Right lobe of liver (tissue), 6 donors: ENCODE measurements around the gene MYO1F. TPM values are rescaled to one million over a fixed set of nuclear protein-coding genes. Genes with fewer than 3 reads are reported as not detected.

Experiments used
- ATAC-seq, 4 donors: fragments of 200-7000 bp; cut with Tn5 transposase; one replicate each; pipeline ENCODE4 v1.9.1; 2020; ENCODE audit warnings: mild to moderate bottlenecking in 4 of 4, moderate library complexity in 4 of 4
- DNase-seq, 3 donors: peaks; one replicate each; pipeline ENCODE4 v3.0.0-alpha.2; 2020
- H3K27ac ChIP-seq, 3 donors: fragments of 200-600 bp; one replicate each; pipeline ENCODE4 v1.8.0; 2022
- H3K27me3 ChIP-seq, 2 donors: fragments of 200-600 bp; one replicate each; pipeline ENCODE4 v1.8.0; 2022
- H3K36me3 ChIP-seq, 4 donors: fragments of 200-600 bp; sonication (generic) in 1 of 4; one replicate each; pipeline versions ENCODE4 v1.5.1 to v1.8.0; 2017 to 2022; ENCODE audit warnings: control low read depth in 1 of 4
- H3K4me1 ChIP-seq, 4 donors: fragments of 200-600 bp; sonication (generic) in 1 of 4; one replicate each; pipeline versions ENCODE4 v1.5.1 to v1.8.0; 2017 to 2022; ENCODE audit warnings: control low read depth in 1 of 4
- H3K4me3 ChIP-seq, 3 donors: fragments of 200-600 bp; one replicate each; pipeline ENCODE4 v1.8.0; 2022
- H3K9me3 ChIP-seq, 4 donors: fragments of 200-600 bp; sonication (generic) in 1 of 4; one replicate each; pipeline versions ENCODE4 v1.5.1 to v1.8.0; 2017 to 2022; ENCODE audit warnings: control low read depth in 1 of 4
- CTCF ChIP-seq, 4 donors: fragments of 200-600 bp in 3 of 4; fragments of 450-650 bp in 1 of 4; IDR thresholded peaks; one replicate each; pipeline versions ENCODE4 v1.5.1 to v1.8.0; 2016 to 2022; ENCODE audit warnings: antibody characterized with exemption in 4 of 4, mild to moderate bottlenecking in 2 of 4
- POLR2A ChIP-seq: fragments of 450-650 bp; IDR thresholded peaks from one replicate; pipeline ENCODE4 v1.6.1; 2017; ENCODE audit warnings: antibody characterized with exemption, mild to moderate bottlenecking
- WGBS: methylation state at CpG from one replicate; pipeline ENCODE4 v1.1.6; 2018; ENCODE audit warnings: low coverage, low lambda C conversion rate; ENCODE audit not compliant: insufficient coverage; ENCODE audit errors: missing lambda C conversion rate; 5-methylcytosine and 5-hydroxymethylcytosine counted together
- intact Hi-C, 2 donors: fragments of 100-400 bp; cut with DNase I; formaldehyde crosslinking; loops; one replicate each; pipeline versions ENCODE4 v1.11.2 to v1.14.1; 2022
- total RNA-seq, 6 experiments: library from RNA; depleted of rRNA in 2 of 6; stranded (reverse); fragments of >200 nt in 2 of 6; fragmentation: NEBNext Ultra II Directional in 3 of 6; extraction: Animal tissue kit (Norgen Biotek cat#: 25700) in 3 of 6; gene quantifications; one replicate each; pipeline versions ENCODE4 v1.1.0 to v1.2.4, GENCODE V29; 2016 to 2023
- donor health status: DM: no; HTN: yes; CAD: no.
- donor health status: DM: no; HTN: no; CAD: no.
- donor health status: DM: no; HTN: no; CAD: no.
- donor health status: DM: no; HTN: yes; CAD: no.
- donor health status: DM: no; HTN: yes; CAD: no.

MYO1F gene
- total RNA-seq, 6 experiments from 2014 or later, result 7.9 to 21.5 (median 10.2) TPM

- no peak overlapping the region for H3K4me3 ChIP-seq
- no peaks in the 10 kb centered on the region for H3K4me1 ChIP-seq
- intact Hi-C loops, result no loop called here
- H3K9me3 ChIP-seq, result no peaks in the 10 kb centered on the region
- peak in 1 of 4 donors; percentile 4 for ATAC-seq
- H3K36me3 ChIP-seq, result peaks cover 6 to 48% (median 33%) of the 10 kb centered on the region in 4 donors
- TF ChIP-seq CTCF (IDR thresholded peaks at IDR 0.05) (no peak), POLR2A (no peak)
- 63% methylated on average over 5 of the region's 25 CpGs for WGBS
- H3K27me3 ChIP-seq, result no peaks in the 10 kb centered on the region
- peak in 1 of 3 donors; percentile 42 for DNase-seq
- no peak overlapping the region for H3K27ac ChIP-seq
Observed at GRCh38 chr19:8489561-8490394, 87.5 kb downstream of the MYO1F start.

DNA sequence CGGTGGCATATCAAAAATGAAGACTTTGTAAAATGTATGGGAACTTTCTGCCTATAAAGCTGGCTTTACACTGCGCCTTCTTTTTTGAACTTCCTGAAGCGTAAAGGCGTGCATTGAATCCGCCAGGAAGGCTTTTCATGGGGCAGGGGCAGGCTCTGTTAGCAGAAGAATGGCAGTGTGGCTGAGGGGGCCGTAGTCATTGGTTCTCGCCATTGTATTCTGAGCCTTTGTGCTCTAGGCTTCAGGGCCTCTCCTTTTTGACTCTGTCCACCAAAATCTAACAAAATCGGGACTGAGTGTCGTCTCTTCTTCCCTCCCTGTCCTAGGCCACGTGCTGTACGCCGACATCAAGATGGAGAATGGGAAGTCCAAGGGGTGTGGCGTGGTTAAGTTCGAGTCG is 88.9 kb downstream of the MYO1F start:
- Histone ChIP-seq H3K4me3 (no peak overlapping the region), H3K36me3 (peaks cover 6 to 59% (median 40%) of the 10 kb centered on the region in 4 donors), H3K9me3 (no peaks in the 10 kb centered on the region), H3K27me3 (no peaks in the 10 kb centered on the region), H3K4me1 (no peaks in the 10 kb centered on the region), H3K27ac (no peak overlapping the region)
- intact Hi-C loops, result no loop called here
- no peak for ATAC-seq
- DNase-seq, result no peak
- WGBS, result 76% methylated on average over 15 of the region's 15 CpGs
- TF ChIP-seq POLR2A (no peak), CTCF (IDR thresholded peaks at IDR 0.05) (no peak)

- no peaks in the 10 kb centered on the region for H3K27me3 ChIP-seq
- 55% methylated on average over 6 of the region's 13 CpGs for WGBS
- peak overlapping the region in 2 of 3 donors; percentile 3 to 16 for H3K27ac ChIP-seq
- no peak for DNase-seq
- no peaks in the 10 kb centered on the region for H3K9me3 ChIP-seq
- intact Hi-C loops, result no loop called here
- no peaks in the 10 kb centered on the region for H3K4me1 ChIP-seq
- no peak for TF ChIP-seq CTCF (IDR thresholded peaks at IDR 0.05)
- no peak for TF ChIP-seq POLR2A
- peaks cover 6 to 67% (median 42%) of the 10 kb centered on the region in 4 donors for H3K36me3 ChIP-seq
- no peak overlapping the region for H3K4me3 ChIP-seq
- peak; percentile 32 to 59 (median 38) for ATAC-seq
Observed at GRCh38 chr19:8487137-8487851, 89.9 kb downstream of the MYO1F start.

DNA sequence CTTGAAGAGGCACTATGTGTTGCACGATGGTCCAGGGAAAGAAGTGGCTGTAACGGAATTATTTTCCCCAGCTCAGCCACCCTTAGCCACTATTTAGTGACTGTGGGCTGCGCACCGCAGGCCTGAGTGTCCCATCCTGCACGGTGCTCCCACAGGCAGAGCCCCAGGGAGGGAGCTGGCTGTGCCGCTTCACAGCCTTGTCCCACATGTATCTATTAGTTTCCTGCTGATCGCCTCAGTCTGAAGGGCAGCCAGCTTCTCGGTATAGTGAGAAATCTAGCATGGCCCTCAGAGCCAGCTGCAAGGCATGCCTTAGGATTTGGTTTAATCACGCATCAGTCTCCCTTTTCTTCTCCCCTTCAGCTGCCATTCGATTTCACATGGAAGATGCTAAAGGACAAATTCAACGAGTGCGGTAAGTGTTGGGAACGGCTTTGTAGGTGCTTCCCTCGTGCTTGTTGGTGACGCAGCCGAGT is 90.5 kb downstream of the MYO1F start:
- 86% methylated on average over 10 of the region's 16 CpGs for WGBS
- ATAC-seq, result no peak

More for the DNA sequence above, 90.5 kb downstream of the MYO1F start:
- H3K4me3 ChIP-seq, result no peak overlapping the region
- H3K9me3 ChIP-seq, result no peaks in the 10 kb centered on the region
- no peak for DNase-seq
- TF ChIP-seq CTCF (IDR thresholded peaks at IDR 0.05) (no peak), POLR2A (no peak)
- peak overlapping the region in 1 of 3 donors; percentile 16 for H3K27ac ChIP-seq
- H3K36me3 ChIP-seq, result peaks cover 6 to 67% (median 42%) of the 10 kb centered on the region in 4 donors
- no peaks in the 10 kb centered on the region for H3K4me1 ChIP-seq
- no peaks in the 10 kb centered on the region for H3K27me3 ChIP-seq
- intact Hi-C loops, result no loop called here
